GM10266 (cell line): Measurements from ENCODE around the gene NCOA4.

Source experiments
- DNase-seq: peaks from one replicate; pipeline ENCODE4 v3.0.0; 2012; ENCODE audit errors: extremely low spot score
- CTCF ChIP-seq: IDR thresholded peaks from 2 replicates; pipeline ENCODE4 v1.5.1; 2012; ENCODE audit warnings: mild to moderate bottlenecking, low read depth; ENCODE audit not compliant: control insufficient read depth, insufficient read depth; ENCODE audit errors: missing control alignments

Gene NCOA4

DNA sequence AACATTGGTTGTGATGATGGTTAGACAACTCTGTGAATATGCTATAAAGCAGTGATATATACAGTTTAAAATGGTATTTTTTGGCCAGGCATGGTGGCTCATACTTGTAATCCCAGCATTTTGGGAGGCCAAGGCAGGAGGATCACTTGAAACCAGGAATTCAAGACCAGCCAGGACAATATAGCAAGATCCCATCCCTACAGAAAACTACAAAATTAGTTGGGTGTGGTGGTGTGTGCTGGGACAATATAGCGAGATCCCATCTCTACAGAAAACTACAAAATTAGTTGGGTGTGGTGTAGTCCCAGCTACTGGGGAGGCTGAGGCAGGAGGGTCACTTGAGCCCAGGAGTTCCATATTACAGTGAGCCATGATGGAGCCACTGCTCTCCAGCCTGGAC, 43.1 kb upstream of the NCOA4 start:
- TF ChIP-seq CTCF: no peak

DNA sequence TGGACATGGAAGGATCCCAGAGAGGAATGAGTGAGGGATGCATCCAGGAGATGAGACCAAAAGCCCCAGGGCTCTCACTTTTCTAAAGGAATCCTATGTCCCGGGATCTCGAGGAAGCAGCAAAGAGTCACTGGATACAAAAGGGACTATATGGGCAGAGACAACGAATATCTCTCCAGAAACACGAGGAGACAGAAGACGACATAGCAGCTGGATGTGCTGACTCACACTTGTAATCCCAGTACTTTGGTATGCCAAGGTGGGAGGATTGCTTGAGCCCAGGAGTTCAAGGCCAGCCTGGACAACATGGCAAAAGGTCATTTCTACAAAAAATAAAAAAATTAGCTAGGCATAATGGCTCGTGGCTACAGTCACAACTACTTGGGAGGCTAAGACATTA, 40.3 kb upstream of the NCOA4 start:
- no peak for TF ChIP-seq CTCF

More for the DNA sequence above, 43.1 kb upstream of the NCOA4 start:
- no peak for DNase-seq

DNA sequence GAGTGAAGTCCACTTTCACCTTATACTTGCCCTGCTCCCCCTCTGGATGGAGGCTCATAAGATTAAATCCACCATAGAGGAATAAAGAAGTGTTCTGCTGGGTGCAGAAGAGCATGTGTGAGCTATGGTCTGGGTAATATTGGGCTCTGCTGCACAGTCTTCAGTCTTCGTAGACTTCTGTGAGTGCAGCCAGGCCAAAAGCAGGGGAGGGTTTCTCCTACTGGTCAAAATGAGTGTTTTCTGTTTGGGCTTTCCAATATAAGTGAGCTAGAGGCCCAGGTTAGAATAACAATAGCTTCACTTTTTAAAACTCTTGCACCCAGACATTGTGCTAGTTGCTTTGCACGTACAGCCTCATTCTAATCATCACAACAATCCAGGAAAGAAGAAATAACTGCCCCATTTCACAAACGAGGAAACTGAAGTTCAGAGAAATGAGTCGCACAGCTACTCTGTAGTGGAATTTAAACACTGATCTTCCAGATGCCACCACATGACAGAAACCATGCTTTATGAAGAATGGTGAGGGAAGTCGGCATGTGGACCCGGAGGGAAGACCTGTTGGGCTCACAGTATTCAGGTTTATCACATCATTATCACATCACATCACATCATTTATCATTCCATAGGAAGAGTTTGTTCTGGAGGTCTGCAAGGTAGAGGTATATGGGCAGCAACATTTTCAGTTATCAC, 39.5 kb upstream of the NCOA4 start:
- no peak for DNase-seq
- TF ChIP-seq CTCF: no peak

More for the DNA sequence above, 40.3 kb upstream of the NCOA4 start:
- DNase-seq: no peak

- TF ChIP-seq CTCF: no peak
These were observed 38.5 kb upstream of the NCOA4 start for GRCh38 chr10:46068905-46069304.

GRCh38 chr10:46068117-46068516, 37.7 kb upstream of the NCOA4 start:
- TF ChIP-seq CTCF: no peak
- no peak for DNase-seq

More at GRCh38 chr10:46068905-46069304, 38.5 kb upstream of the NCOA4 start:
- no peak for DNase-seq

DNA sequence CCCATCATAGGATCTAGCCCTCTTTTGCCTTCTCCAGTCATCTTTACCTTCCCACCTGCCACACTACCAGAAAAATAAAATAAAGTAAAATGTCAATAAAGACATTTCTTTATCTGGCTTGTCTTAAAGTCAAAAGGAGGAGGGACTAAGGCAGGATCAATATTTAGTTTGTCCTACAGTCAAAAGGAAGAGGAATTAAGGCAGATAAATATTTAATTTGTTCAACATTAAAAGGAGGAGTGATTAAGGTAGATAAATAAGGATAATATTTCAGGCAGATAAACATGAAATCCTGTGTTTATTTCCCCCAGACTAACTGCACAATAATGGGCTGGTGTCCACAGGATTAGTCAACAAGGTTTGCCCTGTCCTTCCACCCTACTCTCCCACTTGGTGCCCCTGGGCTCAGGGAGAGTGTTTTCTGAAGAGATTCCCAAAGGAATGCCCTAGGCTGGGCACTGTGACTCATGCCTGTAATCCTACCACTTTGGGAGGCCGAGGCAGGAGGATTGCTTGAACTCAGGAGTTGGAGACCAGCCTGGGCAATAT, 33.9 kb upstream of the NCOA4 start:
- TF ChIP-seq CTCF: no peak
- no peak for DNase-seq

- no peak for TF ChIP-seq CTCF
- no peak for DNase-seq
These were observed 32.5 kb upstream of the NCOA4 start for GRCh38 chr10:46062723-46063428.
